IPS-18a (cell line): ENCODE measurements around the gene TGFBI.

ENCODE experiments used
- H3K27ac ChIP-seq: one replicate; pipeline ENCODE4 v1.5.1; 2013; ENCODE audit warnings: low read length
- H3K27me3 ChIP-seq: one replicate; pipeline ENCODE4 v1.6.1; 2013; ENCODE audit warnings: mild to moderate bottlenecking, low read length; ENCODE audit not compliant: control insufficient read depth, insufficient read depth
- H3K36me3 ChIP-seq: one replicate; pipeline ENCODE4 v1.6.1; 2013; ENCODE audit warnings: low read depth, low read length; ENCODE audit not compliant: control insufficient read depth
- H3K4me1 ChIP-seq: one replicate; pipeline ENCODE4 v1.6.1; 2013; ENCODE audit warnings: low read depth, low read length; ENCODE audit not compliant: control insufficient read depth
- H3K4me3 ChIP-seq: one replicate; pipeline ENCODE4 v1.5.1; 2013; ENCODE audit warnings: low read length
- H3K9ac ChIP-seq: one replicate; pipeline ENCODE4 v1.6.1; 2013; ENCODE audit warnings: mild to moderate bottlenecking, low read length, moderate library complexity
- H3K9me3 ChIP-seq: one replicate; pipeline ENCODE4 v1.6.1; 2013; ENCODE audit warnings: low read depth, low read length; ENCODE audit not compliant: control insufficient read depth

TGFBI gene

DNA sequence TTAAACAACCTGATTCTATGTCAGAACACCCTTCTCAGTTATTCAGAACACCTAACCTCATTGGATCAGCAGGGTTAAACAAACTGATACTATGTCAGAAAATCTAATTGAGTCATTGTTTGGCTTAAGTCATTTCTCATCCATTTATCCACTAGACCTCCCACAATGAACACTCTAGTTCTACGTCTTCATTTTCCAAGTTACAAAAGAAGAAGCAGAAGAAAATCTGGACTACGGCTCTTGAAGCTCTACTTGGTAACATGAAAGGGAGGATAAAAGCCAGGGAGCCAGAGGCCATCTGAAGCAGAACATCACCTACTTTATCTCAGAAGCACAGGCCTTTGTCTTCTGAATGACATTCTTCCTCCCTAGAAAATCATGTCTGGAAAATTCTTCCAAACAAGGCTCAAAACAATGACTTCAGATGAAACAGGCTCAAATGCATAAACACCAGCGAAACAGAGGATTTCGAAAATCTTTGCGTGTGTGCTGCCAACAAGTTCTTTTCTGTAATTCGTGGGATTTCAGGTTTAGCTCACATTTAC, 35.4 kb upstream of the TGFBI start:
- Histone ChIP-seq H3K36me3 (no peaks in the 10 kb centered on the region), H3K9me3 (no peaks in the 10 kb centered on the region), H3K27ac (no peak overlapping the region), H3K27me3 (no peaks in the 10 kb centered on the region), H3K9ac (no peak overlapping the region), H3K4me1 (no peaks in the 10 kb centered on the region), H3K4me3 (no peak overlapping the region)

- no peak overlapping the region for H3K9ac ChIP-seq
- H3K4me3 ChIP-seq, result no peak overlapping the region
- no peaks in the 10 kb centered on the region for H3K36me3 ChIP-seq
- no peaks in the 10 kb centered on the region for H3K4me1 ChIP-seq
- H3K27ac ChIP-seq, result no peak overlapping the region
- no peaks in the 10 kb centered on the region for H3K27me3 ChIP-seq
- H3K9me3 ChIP-seq, result no peaks in the 10 kb centered on the region
Observed at GRCh38 chr5:135993880-135994636, 34.7 kb upstream of the TGFBI start.

DNA sequence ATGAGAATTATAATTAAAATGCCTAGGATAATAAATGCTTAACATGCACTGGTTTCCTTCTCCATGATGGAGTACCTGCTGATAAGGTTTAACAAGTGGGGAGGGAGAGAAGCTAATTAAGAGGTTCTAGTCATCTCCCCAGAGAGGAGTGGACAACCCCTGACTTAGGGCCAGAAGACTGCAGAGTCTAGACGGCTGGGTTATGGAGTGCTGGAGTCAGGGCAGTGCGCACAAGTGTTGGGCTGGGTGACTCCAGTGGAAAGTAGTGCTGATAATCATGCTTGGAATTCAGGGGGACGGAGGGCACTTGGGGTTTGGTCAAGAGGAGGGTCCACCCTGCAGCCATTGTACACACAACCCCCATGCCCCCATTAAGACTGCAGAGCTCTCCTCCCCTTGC, 32.8 kb upstream of the TGFBI start:
- no peak overlapping the region for H3K9ac ChIP-seq
- H3K27me3 ChIP-seq, result no peaks in the 10 kb centered on the region
- no peak overlapping the region for H3K27ac ChIP-seq
- H3K4me1 ChIP-seq, result no peaks in the 10 kb centered on the region
- no peak overlapping the region for H3K4me3 ChIP-seq
- H3K9me3 ChIP-seq, result no peaks in the 10 kb centered on the region
- H3K36me3 ChIP-seq, result no peaks in the 10 kb centered on the region

DNA sequence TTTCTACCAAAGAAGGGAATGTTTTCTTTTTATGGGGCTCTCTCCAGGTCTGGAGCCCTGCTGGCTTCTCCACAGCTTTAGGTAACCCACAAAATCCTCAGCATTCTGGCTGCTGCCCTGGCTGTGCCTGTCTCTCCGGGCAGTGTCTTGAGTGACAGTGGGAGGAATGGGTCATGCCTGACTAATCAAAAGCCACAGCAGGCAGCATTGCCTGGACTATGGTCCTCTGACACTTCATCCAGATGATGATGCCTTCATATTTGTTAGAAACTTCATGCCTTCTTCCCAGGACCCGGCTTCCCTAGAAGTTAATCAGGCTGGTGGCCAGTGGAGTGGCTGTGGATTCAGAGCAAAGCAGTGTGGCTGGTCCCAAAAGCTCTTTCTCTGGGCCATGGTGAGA, 32.2 kb upstream of the TGFBI start:
- Histone ChIP-seq H3K36me3 (no peaks in the 10 kb centered on the region), H3K27ac (no peak overlapping the region), H3K9me3 (no peaks in the 10 kb centered on the region), H3K9ac (no peak overlapping the region), H3K4me1 (no peaks in the 10 kb centered on the region), H3K27me3 (no peaks in the 10 kb centered on the region), H3K4me3 (no peak overlapping the region)

- no peaks in the 10 kb centered on the region for H3K27me3 ChIP-seq
- H3K4me1 ChIP-seq, result no peaks in the 10 kb centered on the region
- no peak overlapping the region for H3K4me3 ChIP-seq
- no peaks in the 10 kb centered on the region for H3K9me3 ChIP-seq
- no peak overlapping the region for H3K27ac ChIP-seq
- no peak overlapping the region for H3K9ac ChIP-seq
- H3K36me3 ChIP-seq, result no peaks in the 10 kb centered on the region
Observed at GRCh38 chr5:135997673-135998335, 31.0 kb upstream of the TGFBI start.

GRCh38 chr5:135998889-135999288, 29.9 kb upstream of the TGFBI start:
- H3K9me3 ChIP-seq, result no peaks in the 10 kb centered on the region
- H3K9ac ChIP-seq, result no peak overlapping the region
- H3K4me3 ChIP-seq, result no peak overlapping the region
- H3K27ac ChIP-seq, result no peak overlapping the region
- no peaks in the 10 kb centered on the region for H3K4me1 ChIP-seq
- H3K36me3 ChIP-seq, result no peaks in the 10 kb centered on the region
- no peaks in the 10 kb centered on the region for H3K27me3 ChIP-seq

DNA sequence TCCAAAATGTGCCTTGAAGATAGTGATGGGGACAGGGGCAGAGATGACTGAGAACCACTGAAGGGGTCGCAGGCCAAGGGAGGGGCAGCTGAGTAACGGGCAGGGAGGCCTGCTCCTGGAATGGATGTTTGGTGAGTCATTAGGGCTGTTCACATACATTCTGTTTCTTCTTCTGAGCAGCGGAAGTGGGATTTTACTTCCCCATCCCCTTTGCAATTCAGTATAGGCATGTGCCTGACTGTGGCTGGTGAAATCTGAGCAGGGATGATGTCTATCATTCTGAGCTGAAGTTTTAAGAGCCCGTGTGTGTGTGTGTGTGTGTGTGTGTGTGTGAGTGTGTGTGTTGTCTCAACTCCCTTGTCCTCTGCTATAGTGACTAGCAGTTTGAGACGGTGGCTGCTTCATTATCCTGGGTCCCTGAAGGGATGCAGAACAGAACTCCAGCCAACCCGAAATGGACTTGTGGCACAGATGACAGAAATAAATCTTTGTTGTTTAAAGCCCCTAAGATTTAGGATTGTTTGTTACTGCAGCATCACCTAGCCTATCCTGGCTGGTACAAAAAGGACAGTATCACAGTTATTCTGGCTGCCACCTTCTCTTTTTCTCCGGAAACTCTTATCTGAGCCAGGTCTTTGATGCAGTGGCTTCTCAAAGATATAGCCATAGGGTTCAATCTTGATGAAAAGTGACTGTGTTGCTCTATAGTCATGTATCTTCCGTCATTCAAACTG, 29.2 kb upstream of the TGFBI start:
- H3K4me3 ChIP-seq, result no peak overlapping the region
- H3K4me1 ChIP-seq, result no peaks in the 10 kb centered on the region
- no peak overlapping the region for H3K27ac ChIP-seq
- no peak overlapping the region for H3K9ac ChIP-seq
- H3K36me3 ChIP-seq, result no peaks in the 10 kb centered on the region
- no peaks in the 10 kb centered on the region for H3K9me3 ChIP-seq
- no peaks in the 10 kb centered on the region for H3K27me3 ChIP-seq

DNA sequence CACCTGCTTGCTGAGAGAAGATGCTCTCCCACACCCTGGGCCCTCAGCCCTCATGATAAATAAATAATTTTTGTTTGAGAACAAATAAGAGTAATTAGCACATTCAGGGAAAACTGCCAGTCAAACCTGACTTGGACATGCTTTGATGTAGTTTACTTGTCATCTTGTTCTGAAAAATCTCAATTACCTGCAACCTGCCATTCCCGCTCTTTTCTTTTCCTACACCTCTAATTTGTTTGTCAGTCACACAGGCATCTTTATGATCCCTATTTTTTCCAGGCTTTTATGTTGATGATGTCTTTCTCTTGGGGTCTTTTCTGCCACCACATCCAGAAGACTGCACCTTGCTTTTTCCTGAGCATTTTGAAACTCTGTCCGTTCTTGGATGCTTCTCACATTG, 28.6 kb upstream of the TGFBI start:
- Histone ChIP-seq H3K4me3 (no peak overlapping the region), H3K36me3 (no peaks in the 10 kb centered on the region), H3K9me3 (no peaks in the 10 kb centered on the region), H3K9ac (no peak overlapping the region), H3K27ac (no peak overlapping the region), H3K4me1 (no peaks in the 10 kb centered on the region), H3K27me3 (no peaks in the 10 kb centered on the region)

GRCh38 chr5:136000932-136001331, 27.9 kb upstream of the TGFBI start:
- Histone ChIP-seq H3K9ac (no peak overlapping the region), H3K27me3 (no peaks in the 10 kb centered on the region), H3K36me3 (no peaks in the 10 kb centered on the region), H3K4me3 (no peak overlapping the region), H3K9me3 (no peaks in the 10 kb centered on the region), H3K4me1 (no peaks in the 10 kb centered on the region), H3K27ac (no peak overlapping the region)

DNA sequence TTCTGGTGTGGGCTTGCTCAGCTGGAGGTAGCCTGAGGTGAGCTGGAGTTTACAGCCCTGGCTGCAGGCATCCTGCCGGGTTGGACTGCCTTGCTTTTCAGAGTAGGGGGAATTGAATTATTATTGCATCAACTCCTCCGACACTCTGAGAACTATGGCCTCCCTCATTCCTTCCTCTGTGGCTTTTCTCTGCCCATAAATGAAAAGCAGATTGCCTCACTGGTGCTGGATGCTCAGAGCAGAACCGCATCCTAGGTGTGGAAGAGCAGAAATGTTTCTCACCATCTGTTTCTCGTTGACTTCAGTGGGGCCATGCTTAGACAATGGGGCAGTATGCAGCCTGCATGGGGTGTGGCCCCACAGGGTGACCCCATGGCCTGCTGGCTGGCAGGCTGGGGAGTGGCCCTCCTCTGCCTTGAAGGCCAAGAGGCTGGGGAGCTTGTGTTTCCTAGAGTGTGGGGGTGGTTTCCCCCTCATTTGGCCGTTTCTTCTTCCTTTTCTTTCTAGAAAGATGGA, 27.3 kb upstream of the TGFBI start:
- Histone ChIP-seq H3K9me3 (no peaks in the 10 kb centered on the region), H3K4me3 (no peak overlapping the region), H3K27me3 (no peaks in the 10 kb centered on the region), H3K4me1 (no peaks in the 10 kb centered on the region), H3K36me3 (no peaks in the 10 kb centered on the region), H3K9ac (no peak overlapping the region), H3K27ac (no peak overlapping the region)

GRCh38 chr5:136004436-136004835, 24.4 kb upstream of the TGFBI start:
- H3K9ac ChIP-seq, result no peak overlapping the region
- no peaks in the 10 kb centered on the region for H3K4me1 ChIP-seq
- no peak overlapping the region for H3K27ac ChIP-seq
- H3K36me3 ChIP-seq, result no peaks in the 10 kb centered on the region
- no peaks in the 10 kb centered on the region for H3K27me3 ChIP-seq
- no peak overlapping the region for H3K4me3 ChIP-seq
- no peaks in the 10 kb centered on the region for H3K9me3 ChIP-seq
